Natural killer cell (primary cell): ENCODE results near the gene GRM2. TPM values are rescaled to one million over a fixed set of nuclear protein-coding genes. Genes with fewer than 3 reads are reported as not detected.

ENCODE experiments used
- ATAC-seq, 3 donors: fragments of 150-1000 bp in 2 of 3; fragments of 200-7000 bp in 1 of 3; cut with Tn5 transposase; 1 replicate in 1 of 3; 2 replicates in 2 of 3; pipeline ENCODE4 v1.10.0; 2021; ENCODE audit warnings: mild to moderate bottlenecking in 2 of 3, moderate library complexity in 2 of 3
- DNase-seq, 2 donors: peaks; one replicate each; pipeline versions ENCODE4 v3.0.0 to v3.0.0-alpha.2; 2013 to 2021; ENCODE audit warnings: mixed read lengths in 1 of 2
- H3K27ac ChIP-seq: one replicate; pipeline ENCODE4 v1.5.1; 2013; ENCODE audit warnings: mild to moderate bottlenecking, low read length
- H3K27me3 ChIP-seq: one replicate; pipeline ENCODE4 v1.6.1; 2013; ENCODE audit warnings: low read length; ENCODE audit not compliant: control insufficient read depth, insufficient read depth
- H3K36me3 ChIP-seq: one replicate; pipeline ENCODE4 v1.6.1; 2013; ENCODE audit warnings: low read length; ENCODE audit not compliant: control insufficient read depth, insufficient read depth
- H3K4me1 ChIP-seq: one replicate; pipeline ENCODE4 v1.6.1; 2013; ENCODE audit warnings: low read length; ENCODE audit not compliant: control insufficient read depth, insufficient read depth
- H3K4me3 ChIP-seq: one replicate; pipeline ENCODE4 v1.5.1; 2013; ENCODE audit warnings: low read length
- H3K9me3 ChIP-seq: one replicate; pipeline ENCODE4 v1.6.1; 2013; ENCODE audit warnings: low read length; ENCODE audit not compliant: control insufficient read depth, insufficient read depth
- H3K27ac Mint-ChIP-seq, 2 donors: one replicate each; pipeline ENCODE4 v1.8.0; 2022; ENCODE audit warnings: mild to moderate bottlenecking in 2 of 2, mixed read lengths in 2 of 2, moderate library complexity in 1 of 2
- H3K27me3 Mint-ChIP-seq, 2 donors: one replicate each; pipeline ENCODE4 v1.8.0; 2022; ENCODE audit warnings: low read depth in 2 of 2, mixed read lengths in 2 of 2
- H3K36me3 Mint-ChIP-seq: one replicate; pipeline ENCODE4 v1.8.0; 2022; ENCODE audit warnings: mixed read lengths
- H3K4me1 Mint-ChIP-seq, 2 donors: one replicate each; pipeline ENCODE4 v1.8.0; 2022; ENCODE audit warnings: mixed read lengths in 2 of 2
- H3K4me3 Mint-ChIP-seq: one replicate; pipeline ENCODE4 v1.8.0; 2022; ENCODE audit warnings: mild to moderate bottlenecking, moderate library complexity, mixed read lengths
- H3K9me3 Mint-ChIP-seq, 2 donors: one replicate each; pipeline ENCODE4 v1.8.0; 2022; ENCODE audit warnings: mixed read lengths in 2 of 2
- CTCF ChIP-seq: fragments of 200-600 bp; IDR thresholded peaks from one replicate; pipeline ENCODE4 v1.8.0; 2022; ENCODE audit warnings: antibody characterized with exemption
- WGBS: methylation state at CpG from one replicate; pipeline ENCODE4 v1.1.7; 2013; ENCODE audit warnings: missing lambda C conversion rate; ENCODE audit not compliant: insufficient coverage; 5-methylcytosine and 5-hydroxymethylcytosine counted together
- intact Hi-C: fragments of 100-400 bp; cut with micrococcal nuclease; formaldehyde crosslinking; loops from one replicate; pipeline ENCODE4 v1.14.2; 2022
- total RNA-seq, 4 donors: library from RNA; stranded (reverse); fragments of 120-200 nt in 1 of 4; gene quantifications; one replicate each; pipeline versions ENCODE4 v1.2.3 to v1.2.4, GENCODE V29; 2013 to 2022

The GRM2 gene
- total RNA-seq, 3 donors from 2014 or later (not counting 1 experiment from before 2014, with no cell fraction given) = 5.6 to 8.0 (median 7.4) TPM

DNA sequence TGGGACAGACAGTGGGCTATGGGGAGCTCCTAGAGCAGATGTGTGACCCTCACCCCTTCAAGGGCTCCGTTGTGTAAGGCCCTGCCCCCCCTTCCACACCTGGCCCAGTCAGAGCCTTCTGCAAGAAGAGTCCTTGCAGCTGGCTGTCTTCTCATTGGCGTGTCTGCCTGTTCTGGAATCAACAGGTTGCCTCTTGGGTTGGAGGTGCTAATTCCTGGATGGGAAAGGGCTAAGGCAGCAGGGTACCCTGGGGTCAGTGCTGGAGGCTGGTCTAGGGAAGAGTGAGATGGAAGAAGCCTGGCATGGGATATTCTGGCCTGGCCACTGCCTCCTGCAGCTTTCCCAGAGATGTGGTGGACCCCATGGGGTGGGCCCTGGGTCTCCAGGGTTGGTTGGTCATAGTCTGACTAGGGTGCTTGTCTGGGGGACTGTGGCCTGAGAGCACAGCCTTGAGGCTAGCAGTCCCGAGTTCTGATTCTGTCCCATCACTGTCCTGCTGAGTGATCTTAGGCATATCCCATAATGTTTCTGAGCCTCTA is 30.7 kb upstream of the GRM2 start:
- WGBS = 97% methylated on average over 2 of the region's 3 CpGs
- TF ChIP-seq CTCF = no peak
- H3K36me3 Mint-ChIP-seq = peaks cover 7% of the 10 kb centered on the region
- peaks cover 68 to 86% of the 10 kb centered on the region in 2 donors for H3K4me1 Mint-ChIP-seq
- no peaks in the 10 kb centered on the region for H3K27me3 Mint-ChIP-seq
- Histone ChIP-seq H3K4me3 (no peak overlapping the region), H3K4me1 (peaks cover 74% of the 10 kb centered on the region), H3K27me3 (no peaks in the 10 kb centered on the region), H3K9me3 (no peaks in the 10 kb centered on the region), H3K27ac (no peak overlapping the region), H3K36me3 (peaks cover 11% of the 10 kb centered on the region)
- intact Hi-C loops = no loop called here
- no peaks in the 10 kb centered on the region for H3K9me3 Mint-ChIP-seq
- ATAC-seq (no peak), DNase-seq (no peak)
- no peak overlapping the region for H3K4me3 Mint-ChIP-seq
- H3K27ac Mint-ChIP-seq = peak overlapping the region; percentile 48 to 98

DNA sequence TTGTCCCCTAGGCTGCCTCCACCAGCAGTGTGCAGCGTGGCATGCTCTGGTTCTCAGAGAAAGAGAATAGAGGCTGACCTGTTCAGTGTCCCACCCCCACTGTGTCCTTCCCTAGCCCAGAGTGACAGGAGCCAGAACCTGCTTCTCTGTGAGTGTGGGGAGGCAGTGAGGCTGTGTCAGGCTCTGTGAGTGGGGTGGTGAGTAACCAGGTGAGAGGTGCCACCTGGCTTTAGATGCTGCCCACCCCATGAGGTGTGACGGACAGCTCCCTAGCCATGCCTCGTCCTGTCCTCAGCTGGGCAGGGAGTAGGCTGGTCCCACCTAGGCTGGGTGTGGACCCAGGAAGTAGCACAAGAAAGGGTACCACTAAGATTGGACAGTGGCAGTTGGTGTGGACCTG is 29.5 kb upstream of the GRM2 start:
- H3K36me3 Mint-ChIP-seq = peaks cover 7% of the 10 kb centered on the region
- no peak for DNase-seq
- H3K4me1 Mint-ChIP-seq = peaks cover 70 to 86% of the 10 kb centered on the region in 2 donors
- H3K4me1 ChIP-seq = peaks cover 80% of the 10 kb centered on the region
- H3K27me3 Mint-ChIP-seq = no peaks in the 10 kb centered on the region
- WGBS = 92% methylated on average over 3 of the region's 3 CpGs
- no peaks in the 10 kb centered on the region for H3K27me3 ChIP-seq
- intact Hi-C loops = no loop called here
- no peaks in the 10 kb centered on the region for H3K9me3 ChIP-seq
- H3K27ac ChIP-seq = no peak overlapping the region
- no peak overlapping the region for H3K4me3 Mint-ChIP-seq
- H3K36me3 ChIP-seq = peaks cover 11% of the 10 kb centered on the region
- H3K4me3 ChIP-seq = no peak overlapping the region
- no peak for ATAC-seq
- H3K9me3 Mint-ChIP-seq = no peaks in the 10 kb centered on the region
- peak overlapping the region in 1 of 2 donors; percentile 81 for H3K27ac Mint-ChIP-seq
- TF ChIP-seq CTCF = no peak

- Histone ChIP-seq H3K9me3 (no peaks in the 10 kb centered on the region), H3K27me3 (no peaks in the 10 kb centered on the region), H3K4me1 (peaks cover 84% of the 10 kb centered on the region), H3K36me3 (peaks cover 13% of the 10 kb centered on the region), H3K27ac (no peak overlapping the region), H3K4me3 (no peak overlapping the region)
- Mint-ChIP-seq H3K4me3 (peak overlapping the region; percentile 9), H3K27me3 (no peaks in the 10 kb centered on the region), H3K9me3 (no peaks in the 10 kb centered on the region), H3K4me1 (peaks cover 73 to 86% of the 10 kb centered on the region in 2 donors), H3K27ac (peak overlapping the region; percentile 51 to 81), H3K36me3 (peaks cover 7% of the 10 kb centered on the region)
- no peak for TF ChIP-seq CTCF
- WGBS = 93% methylated on average over 1 of the region's 1 CpG
- intact Hi-C loops = no loop called here
- no peak for ATAC-seq
- DNase-seq = no peak
These were observed 28.7 kb upstream of the GRM2 start for GRCh38 chr3:51678186-51678585.

- ATAC-seq = no peak
- no peak overlapping the region for H3K4me3 ChIP-seq
- Mint-ChIP-seq H3K27ac (peak overlapping the region; percentile 51 to 81), H3K4me3 (peak overlapping the region; percentile 9), H3K36me3 (peaks cover 7% of the 10 kb centered on the region), H3K9me3 (no peaks in the 10 kb centered on the region), H3K4me1 (peaks cover 69 to 83% of the 10 kb centered on the region in 2 donors), H3K27me3 (no peaks in the 10 kb centered on the region)
- TF ChIP-seq CTCF = no peak
- no peak overlapping the region for H3K27ac ChIP-seq
- H3K4me1 ChIP-seq = peaks cover 83% of the 10 kb centered on the region
- H3K36me3 ChIP-seq = peaks cover 15% of the 10 kb centered on the region
- 80% methylated on average over 2 of the region's 2 CpGs for WGBS
- no peak for DNase-seq
- no peaks in the 10 kb centered on the region for H3K27me3 ChIP-seq
- intact Hi-C loops = no loop called here
- no peaks in the 10 kb centered on the region for H3K9me3 ChIP-seq
These were observed 28.2 kb upstream of the GRM2 start for GRCh38 chr3:51678641-51679040.
